Stimulated activated CD4-positive, alpha-beta T cell treated with anti-CD3 and anti-CD28 coated beads, Interleukin-1b, Interleukin-23, amount 100 ng/mL, for 1 hour (primary cell): ENCODE data around the gene SUPT20H.
"Not testable (repeated sequence)": the region's sequence is repeated elsewhere in the genome, so short reads cannot be mapped to it uniquely, and the experiment has no call there.

ENCODE experiments used
- DNase-seq, 2 donors: peaks; one replicate each; pipeline ENCODE4 v3.0.0-alpha.2; 2020; ENCODE audit warnings: low read depth in 2 of 2

The SUPT20H gene

GRCh38 chr13:37069597-37070103, 10.2 kb upstream of the SUPT20H start:
- DNase-seq = no peak

DNA sequence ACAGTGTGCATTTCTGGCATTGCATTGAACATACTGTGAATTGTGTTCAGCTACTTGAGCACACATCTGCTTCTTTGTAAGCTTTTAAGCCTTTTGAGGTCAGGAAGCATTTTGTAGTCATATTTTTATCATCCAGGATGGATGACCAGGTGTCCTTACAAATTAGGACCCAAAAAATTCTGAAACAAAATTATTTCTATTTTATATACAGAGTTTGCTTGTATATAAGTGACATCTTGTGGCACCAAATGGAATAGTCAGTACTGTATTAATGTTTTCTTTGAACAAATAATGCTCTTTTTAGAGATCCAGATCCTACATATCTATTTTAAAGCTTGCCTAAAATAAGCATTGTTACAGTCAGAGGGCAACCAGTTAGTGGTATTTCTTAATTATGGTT, 9.5 kb upstream of the SUPT20H start:
- DNase-seq = no peak

DNA sequence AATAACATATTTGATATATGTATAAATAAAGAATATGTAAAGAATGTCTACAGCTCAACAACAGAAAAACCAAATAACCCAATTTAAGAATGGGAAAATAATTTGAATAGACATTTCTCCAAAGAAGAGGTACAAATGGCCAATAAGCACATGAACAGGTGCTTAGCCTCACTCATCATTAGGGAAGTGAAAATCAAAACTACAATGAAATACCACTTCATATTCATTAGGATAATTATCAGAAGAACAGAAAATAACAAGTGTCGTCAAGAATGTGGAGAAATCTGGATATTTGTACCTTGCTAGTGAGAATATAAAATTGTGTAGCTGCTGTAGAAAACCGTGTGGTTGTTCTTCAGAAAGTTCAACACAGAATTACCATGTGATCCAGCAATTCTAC, 8.4 kb upstream of the SUPT20H start:
- DNase-seq = no peak

DNA sequence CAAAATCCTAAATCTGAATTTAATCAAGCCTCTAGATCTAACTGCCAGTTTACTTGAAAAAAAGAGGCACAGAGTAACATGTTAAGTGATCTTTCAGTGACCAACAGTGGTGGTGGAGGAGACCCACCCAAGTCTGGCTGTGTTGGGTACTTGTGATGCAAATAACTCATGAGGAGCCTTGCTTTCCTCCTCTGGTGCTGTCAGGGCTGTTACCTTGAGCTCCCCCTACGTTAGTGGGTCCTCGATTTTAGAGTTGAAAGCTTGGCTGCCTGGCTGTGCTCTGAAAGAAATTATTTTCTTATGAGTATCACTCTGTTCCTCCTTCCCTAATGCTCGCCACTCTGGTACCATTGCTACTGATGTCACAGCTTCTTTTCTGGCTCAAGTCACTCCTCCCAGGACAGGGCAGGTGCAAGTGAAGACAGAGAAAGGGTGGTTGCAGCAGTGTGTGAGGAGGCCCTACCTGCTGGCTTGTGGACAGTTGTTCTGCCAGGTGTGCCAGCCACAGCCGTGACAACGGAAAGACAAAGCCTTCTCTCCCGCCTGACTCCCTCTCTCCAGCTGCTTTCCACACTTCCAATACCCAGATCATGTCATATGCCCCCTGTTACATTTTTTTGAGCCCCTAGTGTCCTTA, 6.5 kb upstream of the SUPT20H start:
- DNase-seq = no peak

- DNase-seq = no peak
These were observed 332 bp upstream of the SUPT20H start for GRCh38 chr13:37059848-37060192.

GRCh38 chr13:37056228-37056627, 3.3 kb downstream of the SUPT20H start:
- DNase-seq = not testable (repeated sequence)

DNA sequence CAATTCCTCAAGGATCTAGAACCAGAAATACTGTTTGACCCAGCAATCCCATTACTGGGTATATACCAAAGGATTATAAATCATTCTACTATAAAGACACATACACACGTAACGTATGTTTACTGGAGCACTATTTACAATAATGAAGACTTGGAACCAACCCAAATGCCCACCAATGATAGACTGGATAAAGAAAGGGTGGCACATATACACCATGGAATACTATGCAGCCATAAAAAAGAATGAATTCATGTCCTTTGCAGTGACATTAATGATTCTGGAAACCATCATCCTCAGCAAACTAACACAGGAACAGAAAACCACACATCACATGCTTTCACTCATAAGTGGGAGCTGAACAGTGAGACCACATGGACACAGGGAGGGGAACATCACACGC, 6.4 kb downstream of the SUPT20H start:
- not testable (repeated sequence) for DNase-seq

DNA sequence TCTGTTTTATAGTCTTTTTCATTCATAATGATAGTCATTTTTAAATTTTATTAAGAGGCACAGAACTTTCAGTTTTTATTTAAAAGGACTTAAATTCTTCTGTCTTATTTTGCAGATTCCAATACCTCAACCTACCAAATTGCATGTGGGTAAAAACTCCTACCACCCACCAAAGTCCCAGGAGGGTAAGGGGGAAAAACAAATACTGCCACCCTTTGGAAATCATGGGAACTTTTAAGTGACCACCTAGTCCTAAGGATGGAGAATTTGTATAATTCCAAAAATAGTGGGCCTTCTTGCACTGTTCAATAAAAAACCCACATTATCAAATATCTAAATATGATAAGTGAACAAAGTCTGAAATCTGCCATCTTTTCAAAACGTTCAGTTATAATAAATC, 9.7 kb downstream of the SUPT20H start:
- DNase-seq = no peak

DNA sequence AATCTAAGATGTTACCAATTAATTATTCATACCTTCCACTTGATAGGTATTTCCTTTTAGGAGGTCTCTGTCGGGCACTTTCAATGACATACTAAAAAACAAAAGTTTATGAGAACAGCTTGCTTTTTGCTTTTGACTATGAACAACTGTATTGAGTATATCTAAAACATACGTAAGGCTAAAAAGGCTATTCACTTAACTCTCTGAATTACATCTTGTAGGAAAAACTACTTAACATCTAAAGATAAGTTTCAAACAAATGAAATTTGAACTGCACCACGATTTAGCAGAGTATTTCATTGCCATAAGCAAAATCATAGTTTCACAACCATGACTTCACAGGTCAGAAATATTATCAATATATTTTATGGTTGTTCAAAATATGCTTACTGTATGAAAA, 11.6 kb downstream of the SUPT20H start:
- DNase-seq = no peak

- no peak for DNase-seq
These were observed 12.5 kb downstream of the SUPT20H start for GRCh38 chr13:37047032-37047431.

DNA sequence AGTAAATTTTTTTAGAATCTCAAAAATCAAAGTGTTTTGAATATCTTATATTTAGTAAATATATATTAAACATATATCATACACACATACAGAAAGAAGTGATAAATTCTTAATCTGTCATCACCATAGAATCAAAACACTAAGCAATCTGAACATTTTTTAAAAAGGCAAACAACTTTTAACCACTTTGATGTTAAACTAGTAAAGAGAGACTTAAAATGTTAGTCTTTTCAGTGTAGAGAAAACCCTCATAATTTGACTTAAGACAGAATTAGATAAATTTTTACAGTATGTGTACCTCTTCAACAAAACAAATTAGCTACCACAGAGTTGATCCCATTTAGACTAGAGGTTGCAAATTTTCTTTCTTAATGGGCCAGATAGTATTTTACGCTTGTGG, 13.4 kb downstream of the SUPT20H start:
- no peak for DNase-seq

DNA sequence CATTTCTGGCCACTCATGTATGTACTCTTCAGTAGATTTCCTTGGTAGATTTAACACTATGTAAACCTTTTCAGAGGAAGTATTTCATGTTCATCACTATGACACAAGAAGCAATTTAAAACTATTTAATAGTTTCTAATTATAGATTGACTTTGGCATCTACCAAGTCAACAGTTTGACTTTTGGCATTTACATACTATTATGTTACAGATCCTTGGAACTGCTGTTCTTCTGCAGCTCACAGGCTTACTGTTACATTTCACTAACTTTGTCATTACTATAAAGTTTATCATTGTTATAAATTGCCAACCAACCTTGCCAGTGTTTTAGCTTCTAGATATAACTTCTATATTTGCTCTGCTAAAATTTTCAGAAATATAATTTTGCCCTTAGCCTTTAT, 18.7 kb downstream of the SUPT20H start:
- no peak for DNase-seq

DNA sequence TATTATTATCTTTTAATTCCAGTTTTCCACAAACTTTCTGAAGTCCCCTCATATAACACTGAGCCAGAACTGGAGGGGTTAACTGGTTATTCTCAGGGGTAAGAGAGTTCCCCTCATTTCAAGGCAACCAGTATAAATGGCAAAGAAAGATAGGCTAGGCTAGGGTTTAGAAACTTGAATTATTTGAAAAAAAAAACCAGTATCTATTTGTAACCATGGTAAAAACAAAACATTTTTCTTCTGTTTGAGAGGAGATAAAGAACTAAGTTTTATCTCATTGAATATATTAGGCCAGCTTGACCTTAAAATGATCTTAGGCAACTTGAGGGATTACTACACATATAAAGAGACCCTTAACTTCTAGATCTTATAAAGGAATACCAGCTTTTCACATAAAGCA, 19.6 kb downstream of the SUPT20H start:
- DNase-seq = no peak

GRCh38 chr13:37037241-37037640, 22.2 kb downstream of the SUPT20H start:
- DNase-seq = no peak

DNA sequence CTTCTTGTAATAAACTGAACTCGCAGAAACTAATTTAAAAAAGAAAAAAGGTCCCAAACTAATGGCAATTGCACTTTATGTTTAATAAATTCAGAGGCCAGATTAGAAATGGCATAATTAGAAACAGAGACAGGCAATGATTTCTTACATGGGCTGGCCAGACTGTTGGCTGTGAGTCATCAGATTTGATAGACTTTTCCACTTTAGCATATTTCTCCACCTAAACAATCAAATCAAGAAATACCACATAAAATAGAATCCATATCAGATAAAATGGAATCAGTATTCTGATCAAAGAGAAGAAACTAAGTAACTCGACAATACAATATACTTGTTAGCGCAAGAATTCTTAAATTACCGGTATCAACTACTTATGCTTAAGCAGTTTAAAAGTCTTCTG, 29.9 kb downstream of the SUPT20H start:
- no peak for DNase-seq

- no peak for DNase-seq
These were observed 31.8 kb downstream of the SUPT20H start for GRCh38 chr13:37027639-37028038.

GRCh38 chr13:37026771-37027170, 32.7 kb downstream of the SUPT20H start:
- no peak for DNase-seq

- no peak for DNase-seq
These were observed 35.6 kb downstream of the SUPT20H start for GRCh38 chr13:37023871-37024270.

DNA sequence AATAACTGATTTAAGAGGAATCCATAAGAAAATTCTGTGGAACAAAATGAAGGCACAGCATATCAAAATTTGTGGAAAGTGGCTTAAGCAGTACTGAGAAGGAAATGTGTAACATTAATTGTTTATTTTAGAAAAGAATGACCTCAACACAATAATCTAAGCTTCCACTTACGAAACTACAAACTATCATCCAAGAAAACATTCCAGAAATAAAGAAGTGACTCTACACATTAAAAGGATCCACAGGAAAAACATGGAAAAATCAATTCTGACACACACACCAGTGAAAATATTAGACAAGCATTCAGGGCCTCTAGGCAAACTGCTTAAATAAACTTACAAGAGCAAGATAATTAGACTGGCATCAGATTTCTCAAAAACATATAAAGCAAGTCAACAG, 44.9 kb downstream of the SUPT20H start:
- DNase-seq = no peak

GRCh38 chr13:37011788-37012187, 47.7 kb downstream of the SUPT20H start:
- no peak for DNase-seq

DNA sequence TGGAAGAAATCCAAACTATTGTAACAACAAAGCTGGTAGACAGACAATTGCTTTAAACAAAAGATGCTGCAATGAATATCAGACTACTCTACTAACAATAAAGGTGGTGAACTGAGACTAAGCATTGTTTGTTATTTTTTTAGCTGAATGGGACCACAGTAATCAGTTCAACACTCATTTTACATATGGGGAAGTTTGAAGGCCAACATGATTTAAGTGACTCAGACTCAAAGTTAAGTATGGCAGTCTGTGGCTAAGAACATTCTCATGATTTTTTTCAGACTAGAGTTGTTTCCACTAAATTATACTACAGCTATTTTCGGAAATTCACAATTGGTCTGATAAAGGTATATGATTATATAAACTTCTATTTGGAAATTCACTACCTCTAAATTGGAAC, 48.5 kb downstream of the SUPT20H start:
- no peak for DNase-seq

DNA sequence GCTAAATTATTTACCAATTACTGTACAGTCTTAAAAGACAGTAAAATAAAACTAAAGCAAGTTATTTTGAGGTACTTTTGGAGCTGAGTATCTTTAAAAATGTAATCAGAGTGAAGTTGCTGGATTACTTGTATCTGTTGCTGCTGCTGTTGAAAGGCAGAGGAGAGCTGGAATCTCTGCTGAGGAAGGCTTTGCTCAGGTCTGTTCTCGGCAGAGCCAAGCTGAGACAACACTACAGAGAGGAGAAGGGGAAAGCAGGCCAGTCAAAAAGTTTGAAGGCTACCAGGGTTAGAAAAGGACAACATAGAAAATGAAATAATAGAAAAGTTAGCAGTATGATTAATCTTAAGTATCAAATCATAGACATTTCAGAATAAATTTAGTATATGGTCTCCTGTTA, 49.1 kb downstream of the SUPT20H start:
- no peak for DNase-seq

GRCh38 chr13:37009692-37010091, 49.8 kb downstream of the SUPT20H start:
- no peak for DNase-seq

- DNase-seq = no peak
These were observed 57.6 kb downstream of the SUPT20H start for GRCh38 chr13:37001921-37002250.
